Activated CD4-positive, CD25-positive, alpha-beta regulatory T cell (primary cell): ENCODE measurements around the gene MAMSTR.
"Not testable (repeated sequence)": the region's sequence is repeated elsewhere in the genome, so short reads cannot be mapped to it uniquely, and the experiment has no call there.

Experiments used
- DNase-seq, 4 experiments: peaks; one replicate each; lab custom pipeline; 2025; lab: John Stamatoyannopoulos, UW

MAMSTR gene

GRCh38 chr19:48685583-48685982, 33.9 kb downstream of the MAMSTR start:
- no peak for DNase-seq

- no peak for DNase-seq
Measured at GRCh38 chr19:48683349-48683748, 36.2 kb downstream of the MAMSTR start.

GRCh38 chr19:48681127-48681470, 38.4 kb downstream of the MAMSTR start:
- no peak for DNase-seq

- DNase-seq: no peak
Measured at GRCh38 chr19:48680436-48681126, 38.9 kb downstream of the MAMSTR start.

- DNase-seq: not testable (repeated sequence)
Measured at GRCh38 chr19:48680006-48680405, 39.5 kb downstream of the MAMSTR start.

- no peak for DNase-seq
Measured at GRCh38 chr19:48678201-48678600, 41.3 kb downstream of the MAMSTR start.

- no peak for DNase-seq
Measured at GRCh38 chr19:48676887-48677286, 42.6 kb downstream of the MAMSTR start.

GRCh38 chr19:48676487-48676886, 43.0 kb downstream of the MAMSTR start:
- DNase-seq: no peak

- peak; percentile 37 to 61 (median 47) for DNase-seq
Measured at GRCh38 chr19:48674921-48675824, 44.4 kb downstream of the MAMSTR start.

GRCh38 chr19:48674216-48674809, 45.2 kb downstream of the MAMSTR start:
- DNase-seq: no peak

- DNase-seq: no peak
Measured at GRCh38 chr19:48673436-48674100, 46.0 kb downstream of the MAMSTR start.

- no peak for DNase-seq
Measured at GRCh38 chr19:48672994-48673393, 46.5 kb downstream of the MAMSTR start, which contains the start of gene NTN5. TSS of gene NTN5 (minus strand) at chr19:48673017. CDS start at chr19:48670986, 2,031 bp downstream.

- no peak for DNase-seq
Measured at GRCh38 chr19:48671446-48671995, 48.0 kb downstream of the MAMSTR start.

GRCh38 chr19:48670699-48671445, 48.7 kb downstream of the MAMSTR start:
- DNase-seq: no peak

GRCh38 chr19:48669903-48670668, 49.4 kb downstream of the MAMSTR start:
- no peak for DNase-seq

GRCh38 chr19:48668761-48669160, 50.8 kb downstream of the MAMSTR start:
- DNase-seq: no peak

GRCh38 chr19:48668332-48668731, 51.2 kb downstream of the MAMSTR start:
- DNase-seq: no peak

- DNase-seq: no peak
Measured at GRCh38 chr19:48665786-48666185, 53.7 kb downstream of the MAMSTR start.

- DNase-seq: no peak
Measured at GRCh38 chr19:48664476-48664875, 55.0 kb downstream of the MAMSTR start.

GRCh38 chr19:48663667-48664066, 55.9 kb downstream of the MAMSTR start:
- no peak for DNase-seq
